SK-N-DZ (cell line): ENCODE results near the gene DMP1. TPM values are rescaled to one million over a fixed set of nuclear protein-coding genes. Genes with fewer than 3 reads are reported as not detected.

ENCODE experiments used
- DNase-seq: peaks from one replicate; pipeline ENCODE4 v3.0.0-alpha.2; 2015; ENCODE audit warnings: low spot score
- polyA plus RNA-seq, 2 experiments: library from polyadenylated mRNA; depleted of rRNA; stranded (reverse); fragments of >200 nt; gene quantifications; 2 replicates each; pipeline ENCODE4 v1.2.3, GENCODE V29; 2014

DMP1 gene, protein sequence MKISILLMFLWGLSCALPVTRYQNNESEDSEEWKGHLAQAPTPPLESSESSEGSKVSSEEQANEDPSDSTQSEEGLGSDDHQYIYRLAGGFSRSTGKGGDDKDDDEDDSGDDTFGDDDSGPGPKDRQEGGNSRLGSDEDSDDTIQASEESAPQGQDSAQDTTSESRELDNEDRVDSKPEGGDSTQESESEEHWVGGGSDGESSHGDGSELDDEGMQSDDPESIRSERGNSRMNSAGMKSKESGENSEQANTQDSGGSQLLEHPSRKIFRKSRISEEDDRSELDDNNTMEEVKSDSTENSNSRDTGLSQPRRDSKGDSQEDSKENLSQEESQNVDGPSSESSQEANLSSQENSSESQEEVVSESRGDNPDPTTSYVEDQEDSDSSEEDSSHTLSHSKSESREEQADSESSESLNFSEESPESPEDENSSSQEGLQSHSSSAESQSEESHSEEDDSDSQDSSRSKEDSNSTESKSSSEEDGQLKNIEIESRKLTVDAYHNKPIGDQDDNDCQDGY
- not detected in 2 replicates for polyA plus RNA-seq (2014; cell fraction: cytosol; rRNA removed)
- polyA plus RNA-seq (2014; cell fraction: nucleus; rRNA removed): not detected in 2 replicates

- DNase-seq: no peak
Measured at GRCh38 chr4:87649980-87650379, at the start of gene DMP1. TSS of gene DMP1 (plus strand) at chr4:87650280. CDS start at chr4:87656493, 6,213 bp downstream.

- DNase-seq: no peak
Measured at GRCh38 chr4:87601361-87601760, 48.7 kb upstream of the DMP1 start.

GRCh38 chr4:87608229-87608628, 41.9 kb upstream of the DMP1 start, which contains the start of gene DSPP:
TSS of gene DSPP (plus strand) at chr4:87608529. CDS start at chr4:87610909, 2,380 bp downstream.
- no peak for DNase-seq

DNA sequence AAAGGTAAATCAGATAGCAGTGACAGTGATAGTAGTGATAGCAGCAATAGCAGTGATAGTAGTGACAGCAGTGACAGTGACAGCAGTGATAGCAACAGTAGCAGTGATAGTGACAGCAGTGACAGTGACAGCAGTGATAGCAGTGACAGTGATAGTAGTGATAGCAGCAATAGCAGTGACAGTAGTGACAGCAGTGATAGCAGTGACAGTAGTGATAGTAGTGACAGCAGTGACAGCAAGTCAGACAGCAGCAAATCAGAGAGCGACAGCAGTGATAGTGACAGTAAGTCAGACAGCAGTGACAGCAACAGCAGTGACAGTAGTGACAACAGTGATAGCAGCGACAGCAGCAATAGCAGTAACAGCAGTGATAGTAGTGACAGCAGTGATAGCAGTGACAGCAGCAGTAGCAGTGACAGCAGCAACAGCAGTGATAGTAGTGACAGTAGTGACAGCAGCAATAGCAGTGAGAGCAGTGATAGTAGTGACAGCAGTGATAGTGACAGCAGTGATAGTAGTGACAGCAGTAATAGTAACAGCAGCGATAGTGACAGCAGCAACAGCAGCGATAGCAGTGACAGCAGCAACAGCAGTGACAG, 35.7 kb upstream of the DMP1 start:
- no peak for DNase-seq

- no peak for DNase-seq
Measured at GRCh38 chr4:87616268-87616667, 33.8 kb upstream of the DMP1 start.

- no peak for DNase-seq
Measured at GRCh38 chr4:87620086-87620485, 30.0 kb upstream of the DMP1 start.

- DNase-seq: no peak
Measured at GRCh38 chr4:87620491-87620890, 29.6 kb upstream of the DMP1 start.

GRCh38 chr4:87622303-87622702, 27.8 kb upstream of the DMP1 start:
- no peak for DNase-seq

GRCh38 chr4:87624698-87625097, 25.4 kb upstream of the DMP1 start:
- DNase-seq: no peak

- DNase-seq: no peak
Measured at GRCh38 chr4:87631668-87632067, 18.4 kb upstream of the DMP1 start.

- DNase-seq: no peak
Measured at GRCh38 chr4:87632469-87632868, 17.6 kb upstream of the DMP1 start.

GRCh38 chr4:87633243-87633642, 16.8 kb upstream of the DMP1 start:
- peak; percentile 2 for DNase-seq

DNA sequence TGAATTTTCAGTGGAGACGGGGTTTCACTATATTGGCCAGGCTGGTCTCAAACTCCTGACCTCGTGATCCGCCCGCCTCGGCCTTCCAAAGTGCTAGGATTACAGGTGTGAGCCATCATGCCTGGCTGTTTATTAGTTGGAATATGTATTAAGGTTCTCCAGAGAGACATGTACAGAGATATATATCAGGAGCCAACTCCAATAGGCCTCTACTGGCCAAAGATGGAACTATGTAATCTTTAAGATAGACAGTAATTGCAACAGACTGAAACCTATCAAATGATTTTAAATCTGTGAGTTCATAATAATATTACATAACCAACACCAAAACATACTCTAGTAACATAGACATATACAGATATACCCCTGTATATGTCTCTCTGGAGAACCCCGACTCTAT, 5.8 kb upstream of the DMP1 start:
- DNase-seq: no peak

DNA sequence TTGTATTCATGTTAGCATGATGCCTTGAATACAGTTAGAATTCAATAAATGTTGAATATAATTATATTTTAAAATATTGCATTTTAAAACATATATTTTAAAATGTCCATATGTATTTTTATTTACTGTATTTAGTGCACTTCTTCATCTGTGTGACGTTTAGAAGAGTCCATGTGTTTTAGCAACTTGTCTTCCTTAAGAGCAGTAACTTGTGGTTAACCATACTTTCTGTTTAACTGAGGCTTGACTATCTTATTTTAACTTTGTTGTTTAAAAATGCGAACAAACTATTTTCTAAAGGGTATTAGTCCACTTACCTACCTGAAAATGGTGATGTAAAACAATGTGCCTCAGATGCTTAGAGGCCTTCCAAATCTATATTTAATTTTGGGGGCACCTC, 858 bp downstream of the DMP1 start:
- no peak for DNase-seq

- no peak for DNase-seq
Measured at GRCh38 chr4:87651941-87652340, 1.9 kb downstream of the DMP1 start.

GRCh38 chr4:87654487-87655044, 4.5 kb downstream of the DMP1 start:
- no peak for DNase-seq

DNA sequence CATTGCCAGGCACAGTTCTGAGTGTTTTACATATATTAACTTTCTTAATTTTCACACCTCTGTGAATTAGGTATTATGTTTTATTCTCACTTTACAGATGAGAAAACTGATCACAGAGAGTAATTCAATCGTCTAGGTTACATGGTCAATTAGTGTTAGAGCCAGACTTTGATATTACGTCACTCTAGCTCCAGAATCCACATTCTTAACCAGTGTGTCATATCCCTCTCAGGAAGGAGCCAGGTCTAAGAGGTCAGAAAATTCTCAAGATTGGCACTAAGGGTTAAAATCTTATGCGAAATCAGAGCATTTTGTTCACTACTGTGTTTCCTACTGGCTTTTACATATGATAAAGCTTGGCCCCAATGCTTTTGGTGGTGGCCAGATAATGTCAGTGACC, 7.4 kb downstream of the DMP1 start:
- no peak for DNase-seq

DNA sequence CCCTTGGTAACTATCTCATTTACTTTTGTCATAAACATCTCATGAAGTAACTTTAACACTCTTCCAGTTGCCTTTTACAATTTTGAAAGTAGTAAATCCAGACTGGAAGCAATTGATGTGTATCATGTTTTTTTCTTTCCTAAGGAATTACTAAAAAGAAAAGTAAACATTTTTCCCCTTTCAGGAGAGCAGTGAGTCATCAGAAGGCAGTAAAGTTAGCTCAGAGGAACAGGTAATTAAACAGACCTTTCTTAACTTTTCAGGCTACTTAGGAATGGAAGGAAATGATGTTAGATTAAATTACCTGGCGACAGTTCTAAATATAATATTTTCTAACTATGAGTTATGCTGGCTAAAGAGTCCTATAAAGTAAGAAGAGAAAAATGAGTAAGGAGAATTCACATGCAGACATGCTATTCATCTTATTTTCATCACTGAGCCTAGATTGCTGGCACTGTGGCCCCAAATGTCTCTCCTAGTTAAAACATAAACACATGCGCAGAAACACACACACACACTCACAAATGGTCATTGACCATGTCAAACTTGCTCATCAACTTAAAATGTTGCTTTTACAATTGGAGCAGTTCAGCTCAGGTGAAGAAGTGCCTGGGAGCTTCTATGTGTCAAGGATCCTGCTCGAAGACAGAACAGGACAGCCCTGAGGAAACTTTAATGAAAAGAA, 9.3 kb downstream of the DMP1 start:
- DNase-seq: no peak

DNA sequence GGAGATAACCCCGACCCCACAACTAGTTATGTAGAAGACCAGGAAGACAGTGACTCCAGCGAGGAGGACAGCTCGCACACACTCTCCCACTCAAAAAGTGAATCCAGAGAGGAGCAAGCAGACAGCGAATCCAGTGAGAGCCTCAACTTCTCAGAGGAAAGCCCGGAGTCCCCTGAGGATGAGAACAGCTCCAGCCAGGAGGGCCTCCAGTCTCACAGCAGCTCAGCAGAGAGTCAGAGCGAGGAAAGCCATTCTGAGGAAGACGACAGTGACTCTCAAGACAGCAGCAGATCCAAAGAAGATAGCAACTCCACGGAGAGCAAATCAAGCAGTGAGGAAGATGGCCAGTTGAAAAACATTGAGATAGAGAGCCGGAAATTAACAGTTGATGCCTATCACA, 12.8 kb downstream of the DMP1 start:
- no peak for DNase-seq

DNA sequence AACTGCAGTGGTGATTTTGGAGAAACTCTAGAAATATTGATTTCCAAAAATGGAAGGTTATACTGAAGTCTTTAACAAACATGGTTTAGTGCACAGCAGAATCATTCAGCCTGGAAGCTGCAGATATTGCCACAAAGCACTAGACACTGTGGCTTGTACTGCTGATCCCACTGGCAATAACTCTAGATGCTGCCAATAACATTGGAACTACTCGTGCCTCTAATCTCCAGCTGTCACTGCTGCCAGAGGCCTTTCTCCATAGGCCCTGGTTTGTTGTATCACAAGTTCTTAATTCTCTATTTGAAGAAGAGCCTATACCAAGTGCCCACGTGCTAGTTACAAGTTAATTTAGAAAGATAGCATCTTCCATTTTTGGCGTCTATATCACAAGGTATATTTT, 19.3 kb downstream of the DMP1 start:
- no peak for DNase-seq

GRCh38 chr4:87677731-87678130, 27.7 kb downstream of the DMP1 start:
- no peak for DNase-seq
